SU-DHL-6 (cell line): ENCODE data around the gene SUN3.

Source experiments
- H2AFZ ChIP-seq: fragments of 200-600 bp; sonication (generic); 2 replicates; pipeline ENCODE4 v1.6.1; 2014; ENCODE audit warnings: low read depth, mild to moderate bottlenecking, moderate library complexity, mixed read lengths, antibody characterized with exemption, low read length; ENCODE audit not compliant: severe bottlenecking
- H3F3A ChIP-seq: fragments of 200-600 bp; shearing (Covaris generic); 2 replicates; pipeline ENCODE4 v1.6.0; 2016; ENCODE audit warnings: antibody characterized with exemption, mild to moderate bottlenecking; ENCODE audit not compliant: insufficient read depth
- H3K27ac ChIP-seq: fragments of 200-600 bp; sonication (generic); 2 replicates; pipeline ENCODE4 v1.5.1; 2016; ENCODE audit warnings: low read depth, mild to moderate bottlenecking, low read length, moderate library complexity, mixed read lengths
- H3K27me3 ChIP-seq: fragments of 200-600 bp; sonication (generic), shearing (Covaris generic); 2 replicates; pipeline ENCODE4 v1.6.0; 2014; ENCODE audit warnings: mild to moderate bottlenecking, low read length
- H3K36me3 ChIP-seq: fragments of 200-600 bp; sonication (generic); 2 replicates; pipeline ENCODE4 v1.6.1; 2014; ENCODE audit warnings: mild to moderate bottlenecking, low read length, mixed read lengths
- H3K4me2 ChIP-seq: fragments of 300-600, 200-600 bp; shearing (Covaris generic), sonication (generic); 2 replicates; pipeline ENCODE4 v1.6.0; 2014; ENCODE audit warnings: low read length, low read depth, mild to moderate bottlenecking; ENCODE audit not compliant: poor library complexity, severe bottlenecking
- H3K4me3 ChIP-seq: fragments of 200-600 bp; sonication (generic); 2 replicates; pipeline ENCODE4 v1.5.1; 2014; ENCODE audit warnings: antibody characterized with exemption, low read length, mild to moderate bottlenecking, mixed read lengths; ENCODE audit not compliant: insufficient read depth, poor library complexity, severe bottlenecking
- H3K79me2 ChIP-seq: fragments of 200-600 bp; sonication (generic); 2 replicates; pipeline ENCODE4 v1.6.1; 2014; ENCODE audit warnings: mild to moderate bottlenecking, low read length, moderate library complexity; ENCODE audit not compliant: insufficient read depth
- H3K9ac ChIP-seq: fragments of 200-600 bp; sonication (generic); 2 replicates; pipeline ENCODE4 v1.7.0; 2014; ENCODE audit warnings: mild to moderate bottlenecking, low read length
- H3K9me2 ChIP-seq: fragments of 200-600 bp; sonication (generic); replicated peaks from 2 replicates; pipeline ENCODE4 v1.6.1; 2014; ENCODE audit warnings: low read length; ENCODE audit not compliant: insufficient read depth
- H3K9me3 ChIP-seq: fragments of 200-600 bp; sonication (generic); 2 replicates; pipeline ENCODE4 v1.6.1; 2014; ENCODE audit warnings: low read length, mixed read lengths; ENCODE audit not compliant: insufficient read depth
- H4K20me1 ChIP-seq: fragments of 200-600 bp; sonication (generic); 2 replicates; pipeline ENCODE4 v1.6.1; 2014; ENCODE audit warnings: low read depth, mild to moderate bottlenecking, antibody characterized with exemption, low read length, moderate library complexity, mixed read lengths
- CTCF ChIP-seq: fragments of 200-600 bp; sonication (generic); IDR thresholded peaks from one replicate; pipeline ENCODE4 v1.5.1; 2017; ENCODE audit warnings: antibody characterized with exemption, mild to moderate bottlenecking, low read length, moderate library complexity; ENCODE audit not compliant: insufficient read depth, poor library complexity, severe bottlenecking
- EZH2phosphoT487 ChIP-seq: fragments of 200-600 bp; sonication (generic), shearing (Covaris generic); conservative IDR thresholded peaks from 2 replicates; pipeline ENCODE4 v1.6.1; 2018; ENCODE audit warnings: mild to moderate bottlenecking, antibody characterized with exemption, low read length, moderate library complexity, mixed read lengths

The SUN3 gene

GRCh38 chr7:48042636-48043035, 13.7 kb upstream of the SUN3 start:
- H3K4me3 ChIP-seq, result no peak overlapping the region
- H3K27me3 ChIP-seq, result no peaks in the 10 kb centered on the region

GRCh38 chr7:48042216-48042615, 13.3 kb upstream of the SUN3 start:
- H3K36me3 ChIP-seq, result no peaks in the 10 kb centered on the region
- no peaks in the 10 kb centered on the region for H3K27me3 ChIP-seq
- H3K9me3 ChIP-seq, result no peaks in the 10 kb centered on the region
- no peaks in the 10 kb centered on the region for H3F3A ChIP-seq
- H3K79me2 ChIP-seq, result no peaks in the 10 kb centered on the region
- H2AFZ ChIP-seq, result no peak overlapping the region
- no peak overlapping the region for H3K4me2 ChIP-seq
- H3K9ac ChIP-seq, result no peak overlapping the region
- H3K9me2 ChIP-seq, result no peaks in the 10 kb centered on the region
- no peaks in the 10 kb centered on the region for H4K20me1 ChIP-seq
- no peak overlapping the region for H3K27ac ChIP-seq
- no peak overlapping the region for H3K4me3 ChIP-seq
- no peak for TF ChIP-seq EZH2phosphoT487
- TF ChIP-seq CTCF, result no peak

More at GRCh38 chr7:48042636-48043035, 13.7 kb upstream of the SUN3 start:
- H3K36me3 ChIP-seq, result no peaks in the 10 kb centered on the region
- no peak overlapping the region for H3K27ac ChIP-seq
- H3F3A ChIP-seq, result no peaks in the 10 kb centered on the region
- H3K9ac ChIP-seq, result no peak overlapping the region
- no peaks in the 10 kb centered on the region for H4K20me1 ChIP-seq
- H2AFZ ChIP-seq, result no peak overlapping the region
- TF ChIP-seq EZH2phosphoT487 (no peak), CTCF (no peak)
- H3K79me2 ChIP-seq, result no peaks in the 10 kb centered on the region
- no peaks in the 10 kb centered on the region for H3K9me3 ChIP-seq
- H3K4me2 ChIP-seq, result no peak overlapping the region
- no peaks in the 10 kb centered on the region for H3K9me2 ChIP-seq

- Histone ChIP-seq H3K27ac (no peak overlapping the region), H3K36me3 (no peaks in the 10 kb centered on the region), H3K9ac (no peak overlapping the region), H3K27me3 (no peaks in the 10 kb centered on the region), H3K4me2 (no peak overlapping the region), H3K4me3 (no peak overlapping the region), H3K79me2 (no peaks in the 10 kb centered on the region), H3K9me2 (no peaks in the 10 kb centered on the region), H2AFZ (no peak overlapping the region), H4K20me1 (no peaks in the 10 kb centered on the region), H3K9me3 (no peaks in the 10 kb centered on the region), H3F3A (no peaks in the 10 kb centered on the region)
- no peak for TF ChIP-seq CTCF
- TF ChIP-seq EZH2phosphoT487, result no peak
Observed at GRCh38 chr7:48041653-48041970, 12.7 kb upstream of the SUN3 start.
